GM12874 (cell line): Measurements from ENCODE around the gene ENAM.

Experiments
- TF ChIP-seq, protein P1 (sequence below): IDR thresholded peaks from 2 replicates; pipeline ENCODE4 v1.5.1; 2011; ENCODE audit warnings: low read depth, mild to moderate bottlenecking, control low read depth, low read length, moderate library complexity; ENCODE audit not compliant: insufficient read depth

ENAM gene

DNA sequence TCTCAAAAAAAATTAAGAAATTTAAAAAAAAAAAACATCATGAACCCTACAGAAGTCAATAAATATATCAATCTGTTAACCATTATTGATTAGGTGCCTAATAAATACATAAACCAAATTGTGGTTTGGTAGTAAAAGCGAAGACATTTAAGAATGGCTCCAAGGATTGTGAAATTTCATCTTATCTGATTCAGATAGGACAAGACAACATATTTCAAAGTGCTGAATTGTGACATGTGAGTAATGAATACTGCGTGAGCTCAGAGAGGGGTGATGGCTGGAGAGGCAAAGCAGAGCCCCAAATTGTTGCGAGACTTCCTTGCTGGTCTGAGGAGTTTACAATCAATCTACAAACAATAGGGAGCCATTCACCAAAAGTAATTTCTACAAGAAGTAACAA lies 28.2 kb upstream of the ENAM start:
- TF ChIP-seq, protein P1, sequence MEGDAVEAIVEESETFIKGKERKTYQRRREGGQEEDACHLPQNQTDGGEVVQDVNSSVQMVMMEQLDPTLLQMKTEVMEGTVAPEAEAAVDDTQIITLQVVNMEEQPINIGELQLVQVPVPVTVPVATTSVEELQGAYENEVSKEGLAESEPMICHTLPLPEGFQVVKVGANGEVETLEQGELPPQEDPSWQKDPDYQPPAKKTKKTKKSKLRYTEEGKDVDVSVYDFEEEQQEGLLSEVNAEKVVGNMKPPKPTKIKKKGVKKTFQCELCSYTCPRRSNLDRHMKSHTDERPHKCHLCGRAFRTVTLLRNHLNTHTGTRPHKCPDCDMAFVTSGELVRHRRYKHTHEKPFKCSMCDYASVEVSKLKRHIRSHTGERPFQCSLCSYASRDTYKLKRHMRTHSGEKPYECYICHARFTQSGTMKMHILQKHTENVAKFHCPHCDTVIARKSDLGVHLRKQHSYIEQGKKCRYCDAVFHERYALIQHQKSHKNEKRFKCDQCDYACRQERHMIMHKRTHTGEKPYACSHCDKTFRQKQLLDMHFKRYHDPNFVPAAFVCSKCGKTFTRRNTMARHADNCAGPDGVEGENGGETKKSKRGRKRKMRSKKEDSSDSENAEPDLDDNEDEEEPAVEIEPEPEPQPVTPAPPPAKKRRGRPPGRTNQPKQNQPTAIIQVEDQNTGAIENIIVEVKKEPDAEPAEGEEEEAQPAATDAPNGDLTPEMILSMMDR: no peak

DNA sequence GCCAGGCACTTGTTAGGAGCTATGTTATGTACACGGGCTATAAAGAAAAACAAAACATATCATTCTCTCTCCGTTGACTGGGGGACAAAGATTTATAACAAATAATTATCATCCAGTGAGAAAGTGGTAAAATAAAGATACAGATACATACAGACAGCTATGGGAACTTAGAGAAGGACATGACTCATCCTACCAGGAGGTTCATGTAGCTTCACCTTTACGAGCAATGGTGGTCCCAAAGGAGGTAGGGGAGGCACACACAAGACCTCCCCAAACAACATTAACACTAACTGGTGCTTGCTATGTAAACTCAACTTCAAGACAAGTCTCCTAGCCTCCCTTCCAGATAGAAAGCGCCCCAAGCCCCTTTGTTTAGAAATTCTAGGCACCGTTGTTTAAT lies 27.6 kb upstream of the ENAM start:
- TF ChIP-seq, protein P1: no peak

DNA sequence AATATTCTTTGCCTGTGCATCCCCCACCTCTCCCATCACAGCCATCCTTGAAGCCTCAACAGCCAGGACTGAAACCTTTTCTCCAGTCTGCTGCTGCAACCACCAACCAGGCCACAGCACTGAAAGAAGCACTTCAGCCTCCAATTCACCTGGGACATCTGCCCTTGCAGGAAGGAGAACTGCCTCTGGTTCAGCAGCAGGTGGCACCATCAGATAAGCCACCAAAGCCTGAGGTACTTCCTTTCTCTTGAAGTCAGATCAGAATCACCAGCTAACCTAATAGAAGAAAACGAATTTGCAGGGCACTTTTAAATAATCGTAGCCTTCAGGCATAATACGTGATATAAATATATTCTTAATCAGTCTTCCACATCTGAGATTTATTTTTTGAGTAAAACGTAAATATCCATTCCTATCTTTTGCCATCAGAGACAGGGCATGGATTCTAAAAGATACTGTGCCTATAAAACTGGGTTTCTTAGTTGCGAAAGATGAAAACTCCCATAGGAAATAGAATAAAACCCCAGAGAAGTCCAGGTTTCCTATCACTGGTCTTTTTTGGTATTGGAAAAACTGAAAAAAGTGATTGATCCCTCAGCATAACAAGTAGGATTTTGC lies 27.0 kb upstream of the ENAM start:
- TF ChIP-seq, protein P1: peak; percentile 80

DNA sequence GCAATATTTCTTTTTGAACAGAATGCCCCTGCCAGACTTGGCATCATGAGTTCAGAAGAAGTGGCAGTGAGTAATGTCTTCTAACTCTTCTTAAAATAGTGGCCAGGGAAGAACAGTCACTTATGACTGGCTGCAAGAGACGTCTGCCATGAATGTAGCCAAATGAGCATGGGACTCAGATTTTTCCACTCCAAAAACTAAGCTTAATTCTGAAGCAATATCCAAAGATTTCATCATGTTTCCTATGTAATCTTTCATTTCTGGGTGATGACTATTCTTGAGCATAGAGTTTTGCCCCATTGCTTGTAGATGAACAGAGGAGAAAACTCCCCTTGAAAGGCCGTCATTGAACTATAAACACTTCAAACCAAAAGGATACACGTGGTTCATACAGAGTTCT lies 24.7 kb upstream of the ENAM start:
- TF ChIP-seq, protein P1: no peak

DNA sequence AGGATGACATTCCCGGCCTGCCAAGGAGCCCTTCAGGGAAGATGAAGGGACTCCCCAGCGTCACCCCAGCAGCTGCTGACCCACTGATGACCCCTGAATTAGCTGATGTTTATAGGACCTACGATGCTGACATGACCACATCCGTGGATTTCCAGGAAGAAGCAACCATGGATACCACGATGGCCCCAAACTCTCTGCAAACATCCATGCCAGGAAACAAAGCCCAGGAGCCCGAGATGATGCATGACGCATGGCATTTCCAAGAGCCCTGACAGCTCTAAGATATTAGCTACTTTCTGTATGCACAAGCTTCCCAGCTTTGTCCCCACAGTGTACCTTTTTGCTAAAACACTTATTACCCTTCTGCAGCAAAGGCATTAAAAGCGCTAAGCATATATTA lies 22.1 kb upstream of the ENAM start:
- TF ChIP-seq, protein P1: no peak

DNA sequence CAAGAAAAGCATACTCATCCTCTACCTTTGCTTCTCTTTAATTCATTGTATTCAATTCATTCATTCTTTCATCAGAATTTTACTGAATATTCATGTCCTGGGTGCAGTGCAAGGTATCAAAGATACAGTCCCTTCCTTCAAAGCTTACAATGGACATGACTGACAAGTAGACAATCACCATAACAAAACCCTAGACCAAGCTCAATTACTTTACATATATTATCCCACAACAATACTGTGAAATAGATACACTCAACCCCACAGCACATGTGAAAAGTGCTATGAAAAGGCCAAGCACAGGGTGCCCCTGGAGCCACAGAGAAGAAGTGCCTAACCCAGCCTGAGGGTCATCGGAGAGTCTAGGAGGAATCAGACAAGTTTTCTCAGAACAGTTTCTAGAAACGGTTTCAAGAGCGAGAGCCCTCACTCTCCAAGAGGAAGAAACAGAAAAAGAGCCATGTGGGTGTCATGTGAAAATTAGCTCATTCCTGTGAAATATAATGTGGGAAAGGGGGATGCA lies 21.1 kb upstream of the ENAM start:
- TF ChIP-seq, protein P1: no peak

DNA sequence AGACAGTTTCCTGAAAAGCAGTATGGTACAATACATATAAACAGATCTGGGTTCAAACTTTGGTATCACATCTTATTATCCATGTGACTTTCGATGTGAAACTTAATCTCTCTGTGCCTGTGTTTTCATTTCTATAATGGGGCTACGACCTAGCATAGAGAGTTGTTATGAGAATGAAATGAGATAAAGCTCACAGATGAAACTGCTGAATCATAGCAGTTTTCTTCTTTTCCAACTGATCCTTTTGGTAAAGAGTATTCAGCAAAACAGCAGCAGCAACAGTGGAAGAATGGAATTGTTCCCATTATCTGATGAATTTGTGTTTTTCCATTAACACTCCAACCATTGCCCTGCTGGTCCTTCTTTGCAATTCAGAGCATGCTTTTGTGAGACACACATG lies 20.2 kb upstream of the ENAM start:
- TF ChIP-seq, protein P1: no peak
